Measurements from ENCODE around the gene CDC73. TPM values are rescaled to one million over a fixed set of nuclear protein-coding genes. Genes with fewer than 3 reads are reported as not detected.
A peak's percentile ranks its signal among the peaks of the same experiment; 100 is the strongest.

Gene CDC73
- total and polyA plus RNA-seq, 9 of the 15 experiments (the other 6 are each of a cell fraction or from before 2014, with no cell fraction given) = 19.0 to 61.7 (median 30.1) TPM

- Histone ChIP-seq H3K4me3 (no peak overlapping the region), H3K27ac (ENCODE audit: extremely low read depth, low read depth, low read length) (no peak overlapping the region), H3K9me1 (ENCODE audit: control insufficient read depth, insufficient read depth, low read length) (no peaks in the 10 kb centered on the region), H3K9me3 (replicated peaks; ENCODE audit: control insufficient read depth, insufficient read depth, low read depth, low read length) (0 out of 2 replicates have a peak, but pooled peaks cover 5% of the 10 kb centered on the region), H3K9ac (ENCODE audit: insufficient read depth in 1 of 2, low read depth in 2 of 2, low read length in 2 of 2) (no peak overlapping the region), H3K27me3 (ENCODE audit: control insufficient read depth in 2 of 2, insufficient read depth in 2 of 2, low read length in 2 of 2) (no peaks in the 10 kb centered on the region), H3K4me1 (replicated peaks in 1 of 2; ENCODE audit: control insufficient read depth in 2 of 2, insufficient read depth in 2 of 2, low read length in 2 of 2) (no peaks in the 10 kb centered on the region), H2AFZ (ENCODE audit: low read depth, low read length) (no peak overlapping the region), H3K79me2 (ENCODE audit: control insufficient read depth, insufficient read depth, low read length) (no peaks in the 10 kb centered on the region), H4K20me1 (replicated peaks; ENCODE audit: control insufficient read depth, insufficient read depth, low read length) (no peaks in the 10 kb centered on the region), H3K36me3 (ENCODE audit: control insufficient read depth, insufficient read depth, low read length) (peaks cover 37% of the 10 kb centered on the region), H3K4me2 (ENCODE audit: insufficient read depth, low read length) (no peak overlapping the region)
- 60% methylated on average over 2 of the region's 2 CpGs for WGBS (ENCODE audit: insufficient coverage, low coverage, missing lambda C conversion rate)
- BruUV-seq (replicated peaks) = no TSS peak
- POLR2A ChIA-PET = no interaction called here
- intact Hi-C loops (cut with micrococcal nuclease) (no loop called here), in situ Hi-C loops (cut with MboI) (no loop called here)
- DNase-seq (ENCODE audit: extremely low read depth in 1 of 4, low spot score in 3 of 4) (no peak), FAIRE-seq (no peak), ATAC-seq (no peak)
- CTCF ChIA-PET (ENCODE audit: low intra/inter-chr PET ratio) = no interaction called here
- TF ChIP-seq MAFG (tag; conservative IDR thresholded peaks at IDR 0.05) (0 out of 2 replicates have a peak, but pooled peaks have one; percentile 15), MXI1 (IDR thresholded peaks at IDR 0.05; ENCODE audit: low read depth, low read length) (no peak), ZNF316 (IDR thresholded peaks at IDR 0.05) (peak; percentile 76), MBD1 (CRISPR knock-in tag; IDR thresholded peaks at IDR 0.05) (no peak), NELFE (IDR thresholded peaks at IDR 0.05; ENCODE audit: insufficient read depth, insufficient read length) (no peak), C11orf30 (IDR thresholded peaks at IDR 0.05; ENCODE audit: low read depth) (peak; percentile 54)
Measured at GRCh38 chr1:193251950-193252349, 130.1 kb downstream of the CDC73 start.
